MCF 10A (cell line): ENCODE measurements around the gene GUSB. TPM values are rescaled to one million over a fixed set of nuclear protein-coding genes. Genes with fewer than 3 reads are reported as not detected.

ENCODE experiments used
- BruUV-seq: library from RNA; stranded (reverse); fragments of 400-500 nt; replicated peaks from 2 replicates; lab custom pipeline; 2021; lab: Mats Ljungman, UMichigan
- CTCF ChIA-PET: fragments of 300-600 bp; sonication (Branson Sonifier 250); formaldehyde crosslinking; extraction: SDS; loops from one replicate; lab custom pipeline; 2021; ENCODE audit warnings: antibody characterized with exemption, inconsistent platforms; lab: Yijun Ruan, JAX
- POLR2A ChIA-PET: fragments of 300-600, 350-650 bp; sonication (Branson Sonifier 250); formaldehyde crosslinking; extraction: SDS; loops from one replicate; lab custom pipeline; 2020; ENCODE audit warnings: antibody characterized with exemption, inconsistent platforms; lab: Yijun Ruan, JAX
- DNase-seq: peaks from one replicate; pipeline ENCODE4 v3.0.0-alpha.2; 2018; ENCODE audit not compliant: unreplicated experiment
- H3K27ac Mint-ChIP-seq: one replicate; pipeline ENCODE4 v1.8.0; 2022; ENCODE audit warnings: mild to moderate bottlenecking, low read depth, mixed read lengths; ENCODE audit not compliant: unreplicated experiment
- H3K27me3 Mint-ChIP-seq: one replicate; pipeline ENCODE4 v1.8.0; 2022; ENCODE audit warnings: mixed read lengths; ENCODE audit not compliant: insufficient read depth, unreplicated experiment
- H3K36me3 Mint-ChIP-seq: one replicate; pipeline ENCODE4 v1.8.0; 2022; ENCODE audit warnings: mild to moderate bottlenecking, moderate library complexity, mixed read lengths; ENCODE audit not compliant: insufficient read depth, unreplicated experiment
- H3K4me1 Mint-ChIP-seq: one replicate; pipeline ENCODE4 v1.8.0; 2022; ENCODE audit warnings: mixed read lengths; ENCODE audit not compliant: insufficient read depth, unreplicated experiment
- H3K4me3 Mint-ChIP-seq: one replicate; pipeline ENCODE4 v1.8.0; 2022; ENCODE audit warnings: mild to moderate bottlenecking, moderate library complexity, mixed read lengths; ENCODE audit not compliant: unreplicated experiment
- H3K9me3 Mint-ChIP-seq: one replicate; pipeline ENCODE4 v1.8.0; 2022; ENCODE audit warnings: mixed read lengths; ENCODE audit not compliant: unreplicated experiment
- CTCF ChIP-seq: fragments of 200-600 bp; IDR thresholded peaks from one replicate; pipeline ENCODE4 v1.8.0; 2022; ENCODE audit warnings: antibody characterized with exemption, mild to moderate bottlenecking; ENCODE audit not compliant: unreplicated experiment
- intact Hi-C: fragments of 100-400 bp; cut with micrococcal nuclease; formaldehyde crosslinking; loops from 2 replicates; pipeline ENCODE4 v1.14.1; 2022
- total RNA-seq: library from RNA; stranded (reverse); gene quantifications from 2 replicates; pipeline ENCODE4 v1.2.3, GENCODE V29; 2022

Gene GUSB
- total RNA-seq, 1 experiment from 2014 or later: 35.0 TPM

- Mint-ChIP-seq H3K4me1 (peaks cover 5% of the 10 kb centered on the region), H3K27ac (peak overlapping the region; percentile 61), H3K27me3 (no peaks in the 10 kb centered on the region), H3K4me3 (no peak overlapping the region), H3K9me3 (no peaks in the 10 kb centered on the region), H3K36me3 (no peaks in the 10 kb centered on the region)
- no TSS peak for BruUV-seq
- peak; percentile 81 for DNase-seq
- ChIA-PET CTCF (interaction anchor here (0.8 kb wide), 1 partner anchor 46 kb away, joined by 3 read pairs; no protein-coding TSS in a partner anchor), POLR2A (interaction anchor here (0.6 to 0.8 kb wide), 4 partner anchors 18 to 692 kb away, joined by 3 to 5 read pairs (median 3); partner anchors contain the start of gene ASL)
- no peak for TF ChIP-seq CTCF
- intact Hi-C loops: loop anchor here (10.0 kb wide), 1 partner anchor 229 kb away; no protein-coding TSS in a partner anchor
Measured at GRCh38 chr7:65983965-65984658, 2.1 kb upstream of the GUSB start.

- H3K4me3 Mint-ChIP-seq: peak overlapping the region; percentile 71
- POLR2A ChIA-PET: interaction anchor here (0.6 to 2.0 kb wide), 8 partner anchors 11 to 513 kb away, joined by 3 to 16 read pairs (median 4); no protein-coding TSS in a partner anchor
- intact Hi-C loops: loop anchor here (10.0 kb wide), 1 partner anchor 226 kb away; no protein-coding TSS in a partner anchor
- H3K27ac Mint-ChIP-seq: no peak overlapping the region
- CTCF ChIA-PET: interaction anchor here (0.5 to 1.0 kb wide), 2 partner anchors 12 to 140 kb away, joined by 3 to 4 read pairs; no protein-coding TSS in a partner anchor
- peak; percentile 16 for DNase-seq
- peaks cover 5% of the 10 kb centered on the region for H3K4me1 Mint-ChIP-seq
- BruUV-seq: TSS peak; percentile 23
- TF ChIP-seq CTCF: no peak
- no peaks in the 10 kb centered on the region for H3K27me3 Mint-ChIP-seq
- no peaks in the 10 kb centered on the region for H3K9me3 Mint-ChIP-seq
- peaks cover 6% of the 10 kb centered on the region for H3K36me3 Mint-ChIP-seq
Measured at GRCh38 chr7:65980478-65981250, 1.3 kb downstream of the GUSB start.

GRCh38 chr7:65979583-65980477, 2.2 kb downstream of the GUSB start:
- no peak for TF ChIP-seq CTCF
- Mint-ChIP-seq H3K4me1 (peaks cover 5% of the 10 kb centered on the region), H3K36me3 (peaks cover 7% of the 10 kb centered on the region), H3K27me3 (no peaks in the 10 kb centered on the region), H3K27ac (no peak overlapping the region), H3K9me3 (no peaks in the 10 kb centered on the region), H3K4me3 (no peak overlapping the region)
- ChIA-PET CTCF (no interaction called here), POLR2A (no interaction called here)
- no peak for DNase-seq
- intact Hi-C loops: loop anchor here (10.0 kb wide), 1 partner anchor 225 kb away; no protein-coding TSS in a partner anchor
- BruUV-seq: no TSS peak
